NCI-H1417 treated with DMSO at 0.1 percent for 48 hours (cell line): ENCODE measurements around the gene ZNF211.

ENCODE experiments used
- DNase-seq: peaks from one replicate; lab custom pipeline; 2025; lab: John Stamatoyannopoulos, UW

ZNF211 gene

DNA sequence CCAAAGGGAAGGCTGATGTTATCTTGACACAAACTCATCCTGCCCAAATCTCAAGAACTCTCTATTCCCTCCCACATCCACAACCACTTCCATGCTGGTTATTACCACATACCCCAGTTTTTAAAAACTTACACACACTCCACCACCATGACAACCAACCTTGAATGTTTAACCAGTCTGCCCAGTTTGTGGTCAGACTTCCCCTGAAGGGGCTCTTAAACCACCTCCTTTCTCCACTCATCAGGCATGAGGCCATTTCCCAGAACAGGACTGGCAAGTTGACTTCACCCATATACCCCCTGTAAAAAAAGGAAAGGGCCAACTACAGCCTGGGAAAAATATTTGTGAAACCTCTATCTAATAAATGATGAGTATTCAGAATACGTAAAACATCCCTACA lies 23.4 kb downstream of the ZNF211 start:
- no peak for DNase-seq

DNA sequence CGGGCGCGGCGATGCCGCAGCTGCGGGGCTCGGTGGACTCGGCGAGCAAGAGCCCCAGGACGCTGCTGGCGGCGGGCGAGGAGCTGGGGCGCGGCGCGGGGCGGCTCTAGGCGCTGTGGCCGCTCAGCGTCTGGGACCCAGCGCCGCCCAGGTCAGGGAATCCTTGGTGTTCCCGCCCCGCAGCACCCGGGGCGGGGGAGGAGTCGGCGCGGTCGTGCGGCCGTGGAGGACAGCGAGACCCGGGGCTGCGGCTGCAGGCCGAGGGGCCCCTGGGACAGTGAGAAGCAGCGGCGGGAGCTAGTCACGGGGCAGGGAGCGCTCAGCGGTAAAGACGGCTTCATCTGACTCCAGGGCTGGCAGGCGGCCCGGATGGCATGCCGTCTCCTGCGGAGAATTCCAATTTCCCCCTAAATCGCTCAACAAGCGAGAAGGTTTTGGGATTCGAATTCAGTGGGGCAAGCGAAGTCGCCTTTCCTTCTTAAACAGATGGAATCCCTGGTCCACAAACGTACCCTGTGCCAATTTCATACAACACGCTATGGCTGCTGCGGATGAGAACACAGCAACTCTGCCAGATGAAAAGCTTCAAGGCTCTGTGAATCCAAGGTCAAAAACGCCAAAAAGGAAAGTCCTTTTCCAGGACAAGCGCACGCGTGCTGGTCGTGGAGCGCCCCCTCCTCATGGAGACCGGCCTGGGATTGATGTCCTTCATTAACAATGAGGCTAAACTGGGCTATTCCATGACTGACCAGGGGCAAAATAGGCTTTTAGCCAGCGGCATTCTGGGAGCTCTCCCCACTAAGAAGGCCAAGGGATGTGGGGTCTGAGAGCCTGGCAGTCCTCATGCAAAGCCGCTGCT lies 31.5 kb downstream of the ZNF211 start:
- DNase-seq, result no peak

DNA sequence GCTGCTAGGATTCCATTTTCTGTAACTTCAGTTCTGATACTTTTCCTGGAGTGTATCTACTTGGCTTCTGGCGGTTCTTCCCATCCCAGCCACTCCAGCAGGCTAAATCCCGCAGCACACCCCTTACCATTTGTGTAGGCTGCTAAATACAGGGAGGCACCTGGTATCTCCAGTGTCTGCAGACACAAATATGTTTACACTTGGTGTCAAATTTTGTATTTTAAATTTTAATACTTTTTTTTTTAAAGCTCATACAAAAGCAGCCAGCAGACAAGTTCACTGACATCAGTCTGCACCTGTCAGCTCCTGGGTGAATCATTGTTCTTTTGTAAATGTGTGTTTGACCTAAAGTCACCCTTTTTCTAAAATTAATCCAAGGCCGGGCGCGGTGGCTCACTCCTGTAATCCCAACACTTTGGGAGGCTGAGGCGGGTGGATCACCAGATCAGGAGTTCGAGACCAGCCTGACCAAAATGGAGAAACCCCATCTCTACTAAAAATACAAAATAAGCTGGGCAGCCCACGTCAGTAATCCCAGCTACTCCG lies 32.4 kb downstream of the ZNF211 start:
- DNase-seq, result no peak

DNA sequence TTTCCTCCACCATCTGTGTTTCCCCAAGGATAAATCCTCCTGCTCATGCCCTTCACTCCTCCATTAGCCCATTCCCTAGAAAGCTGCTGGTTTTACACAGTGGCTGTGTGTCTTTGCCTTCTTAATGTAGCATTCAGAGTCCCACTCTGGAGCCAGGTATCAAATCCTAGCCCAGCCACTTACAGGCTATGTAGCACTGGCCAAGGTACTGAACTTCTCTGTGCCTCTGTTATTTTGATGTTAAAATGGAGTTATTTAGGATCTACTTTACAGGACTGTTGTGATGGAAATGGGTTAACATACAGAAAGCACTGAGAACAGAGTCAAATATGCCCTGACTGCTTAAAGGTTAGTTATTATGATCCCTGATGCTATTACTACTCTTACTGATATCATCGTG lies 34.3 kb downstream of the ZNF211 start:
- DNase-seq, result no peak

DNA sequence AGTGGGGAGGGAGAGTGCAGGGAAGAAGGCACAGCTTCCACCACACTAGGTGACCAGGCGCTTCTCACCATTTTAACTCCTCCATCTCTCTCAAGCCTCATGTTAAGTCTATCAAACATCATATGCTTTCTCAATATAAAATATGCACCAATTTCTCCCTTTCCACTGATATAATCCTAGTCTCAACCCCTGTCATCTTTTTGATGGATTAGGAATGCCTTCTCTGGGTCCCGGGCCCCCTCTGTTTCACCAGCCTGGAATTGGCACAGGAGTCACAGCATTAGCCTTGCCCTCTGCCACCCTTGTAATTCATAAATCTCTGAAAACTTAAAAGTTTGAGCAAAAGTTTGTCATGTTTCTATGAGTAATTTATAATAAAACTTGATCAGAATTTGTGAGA lies 35.7 kb downstream of the ZNF211 start, which contains the start of gene ZSCAN4:
Gene ZSCAN4, plus strand, starts transcription at position 301 of the 400 bp plus-strand sequence. CDS start 7,211 bp downstream, outside the sequence.
- no peak for DNase-seq

DNA sequence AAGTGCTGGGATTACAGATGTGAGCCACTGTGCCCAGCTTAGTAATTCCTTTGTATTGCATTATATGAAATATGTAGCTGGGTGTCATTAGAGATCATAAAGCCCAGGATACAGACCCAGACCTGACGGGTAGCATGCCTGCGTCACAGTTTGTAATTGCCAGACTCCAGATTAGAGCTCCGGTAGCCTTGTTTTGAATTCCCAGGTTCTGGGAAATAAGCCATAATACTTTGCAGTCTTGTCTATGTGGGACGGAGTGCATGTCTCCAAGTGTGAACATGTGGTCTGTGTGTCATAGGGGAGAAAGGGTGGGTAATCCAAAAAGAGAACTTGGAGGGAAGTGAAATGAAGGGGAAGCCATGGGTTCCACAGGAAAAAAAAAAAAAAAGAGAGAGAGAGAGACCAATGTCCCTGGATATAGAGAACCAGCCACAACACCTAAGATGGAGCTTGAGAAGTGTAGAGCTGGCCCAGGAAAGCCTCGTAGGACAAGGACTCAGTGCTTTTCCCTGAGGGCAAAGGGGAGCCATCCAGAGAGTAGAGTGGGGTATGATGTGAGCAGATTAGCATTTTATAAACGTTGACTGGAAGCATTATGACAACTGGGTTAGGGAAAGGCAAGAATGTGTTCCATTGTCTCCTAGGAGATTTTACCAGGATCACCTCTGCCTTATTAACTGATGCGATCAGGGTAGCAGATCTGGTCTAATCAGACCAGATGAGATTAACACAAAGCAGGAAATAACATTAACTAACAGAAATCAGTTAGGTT lies 38.3 kb downstream of the ZNF211 start:
- DNase-seq, result no peak

DNA sequence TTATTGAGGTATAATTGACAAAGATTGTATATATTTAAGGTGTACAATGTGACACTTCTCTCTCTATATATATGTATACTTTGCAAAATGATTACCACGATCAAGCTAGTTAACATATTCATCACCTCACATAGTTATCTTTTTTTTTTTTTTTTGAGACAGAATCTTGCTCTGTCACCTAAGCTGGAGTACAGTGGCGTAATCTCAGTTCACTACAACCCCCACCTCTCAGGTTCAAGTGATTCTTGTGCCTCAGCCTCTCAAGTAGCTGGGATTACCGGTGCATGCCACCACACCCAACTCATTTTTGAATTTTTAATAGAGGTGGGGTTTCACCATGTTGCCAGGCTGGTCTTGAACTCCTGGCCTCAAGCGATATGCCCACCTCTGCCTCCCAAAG lies 39.5 kb downstream of the ZNF211 start:
- DNase-seq, result no peak

DNA sequence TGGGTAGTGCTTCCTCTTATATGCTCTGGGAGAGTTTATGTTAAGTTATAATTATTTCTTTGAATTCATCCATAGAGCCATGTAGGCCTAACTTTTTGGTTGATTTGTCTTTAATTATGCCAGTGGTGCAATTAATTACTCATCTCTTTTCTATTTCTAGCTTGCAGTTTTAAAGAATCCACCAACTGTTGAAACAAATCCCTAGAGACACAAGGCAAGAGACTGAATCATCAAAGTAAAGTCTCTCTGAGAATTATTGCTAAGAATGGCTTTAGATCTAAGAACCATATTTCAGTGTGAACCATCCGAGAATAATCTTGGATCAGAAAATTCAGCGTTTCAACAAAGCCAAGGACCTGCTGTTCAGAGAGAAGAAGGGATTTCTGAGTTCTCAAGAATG lies 42.9 kb downstream of the ZNF211 start:
- no peak for DNase-seq

DNA sequence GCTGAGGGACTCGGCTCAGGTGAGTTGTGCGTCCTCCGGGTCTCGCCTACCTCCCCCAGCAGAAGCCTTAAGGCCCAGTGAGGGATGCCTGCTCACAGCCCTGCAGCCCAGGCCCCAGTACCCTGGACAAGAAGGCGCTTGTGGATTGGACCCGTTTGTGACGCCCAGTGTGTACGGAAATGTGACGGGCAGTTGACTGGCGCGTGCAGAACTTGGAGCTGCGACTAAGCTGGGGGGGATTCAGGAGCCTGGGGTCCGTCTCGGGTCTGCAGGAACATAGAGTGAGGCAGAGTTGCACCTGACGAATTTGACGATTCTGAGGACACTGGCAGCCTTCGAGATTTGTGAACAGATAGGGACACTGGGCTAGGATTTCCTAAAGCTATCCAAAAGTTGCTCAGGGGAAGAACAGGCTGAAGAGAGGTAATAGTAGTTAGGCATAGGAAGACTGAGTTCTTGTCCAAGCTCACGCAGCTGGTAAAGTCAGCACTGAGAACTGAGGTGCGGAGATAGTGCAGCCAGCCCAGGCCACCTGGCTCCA lies 49.3 kb downstream of the ZNF211 start:
- DNase-seq, result no peak

DNA sequence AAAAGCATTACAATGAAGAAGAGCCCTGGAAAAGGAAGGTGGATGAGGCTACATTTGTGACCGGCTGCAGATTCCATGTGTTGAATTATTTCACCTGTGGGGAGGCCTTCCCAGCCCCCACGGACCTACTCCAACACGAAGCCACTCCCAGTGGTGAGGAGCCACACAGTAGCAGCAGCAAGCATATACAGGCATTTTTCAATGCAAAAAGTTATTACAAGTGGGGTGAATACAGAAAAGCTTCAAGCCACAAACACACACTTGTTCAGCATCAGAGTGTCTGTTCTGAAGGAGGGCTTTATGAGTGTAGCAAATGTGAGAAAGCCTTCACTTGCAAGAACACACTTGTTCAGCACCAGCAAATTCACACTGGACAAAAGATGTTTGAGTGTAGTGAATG lies 53.8 kb downstream of the ZNF211 start:
- no peak for DNase-seq

DNA sequence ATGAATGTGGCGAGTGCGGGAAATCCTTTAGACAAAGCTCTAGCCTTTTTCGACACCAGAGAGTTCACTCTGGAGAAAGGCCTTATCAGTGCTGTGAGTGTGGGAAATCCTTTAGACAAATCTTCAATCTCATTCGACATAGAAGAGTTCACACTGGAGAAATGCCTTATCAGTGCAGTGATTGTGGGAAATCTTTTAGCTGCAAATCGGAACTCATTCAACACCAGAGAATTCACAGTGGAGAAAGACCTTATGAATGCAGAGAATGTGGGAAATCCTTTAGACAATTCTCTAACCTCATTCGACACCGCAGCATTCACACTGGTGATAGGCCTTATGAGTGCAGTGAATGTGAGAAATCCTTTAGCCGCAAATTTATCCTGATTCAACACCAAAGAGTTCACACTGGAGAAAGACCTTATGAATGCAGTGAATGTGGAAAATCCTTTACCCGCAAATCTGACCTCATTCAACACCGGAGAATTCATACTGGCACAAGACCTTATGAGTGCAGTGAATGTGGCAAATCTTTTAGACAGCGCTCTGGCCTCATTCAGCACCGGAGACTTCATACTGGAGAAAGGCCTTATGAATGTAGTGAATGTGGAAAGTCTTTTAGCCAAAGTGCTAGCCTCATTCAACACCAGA lies 54.5 kb downstream of the ZNF211 start:
- DNase-seq, result no peak

DNA sequence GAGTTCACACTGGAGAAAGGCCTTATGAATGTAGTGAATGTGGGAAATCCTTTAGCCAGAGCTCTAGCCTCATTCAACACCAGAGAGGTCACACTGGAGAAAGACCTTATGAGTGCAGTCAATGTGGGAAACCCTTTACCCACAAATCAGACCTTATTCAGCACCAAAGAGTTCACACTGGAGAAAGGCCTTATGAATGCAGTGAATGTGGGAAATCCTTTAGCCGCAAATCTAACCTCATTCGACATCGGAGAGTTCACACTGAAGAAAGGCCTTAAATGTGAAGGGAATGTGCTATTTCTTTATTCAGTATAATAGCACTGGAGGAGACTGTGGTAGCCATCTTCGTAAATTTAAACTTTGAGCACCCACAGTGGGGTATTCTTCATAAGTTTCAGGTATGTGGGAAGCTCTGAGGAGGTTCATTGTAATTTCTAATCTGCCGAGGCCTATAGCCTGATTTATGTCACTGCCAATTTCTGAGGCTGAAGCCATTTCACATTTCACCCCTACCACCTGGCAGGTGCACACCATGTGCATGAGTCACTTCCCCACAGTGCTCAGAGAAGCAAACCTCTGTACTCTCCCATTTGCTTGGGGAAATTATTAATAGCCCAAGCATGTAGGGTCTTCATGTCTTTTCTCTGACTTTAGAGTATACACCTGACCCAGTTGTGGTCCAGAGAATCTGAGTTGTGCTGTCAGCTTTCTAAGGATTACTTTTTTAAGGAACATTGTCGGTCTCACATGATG lies 55.2 kb downstream of the ZNF211 start:
- DNase-seq, result no peak

DNA sequence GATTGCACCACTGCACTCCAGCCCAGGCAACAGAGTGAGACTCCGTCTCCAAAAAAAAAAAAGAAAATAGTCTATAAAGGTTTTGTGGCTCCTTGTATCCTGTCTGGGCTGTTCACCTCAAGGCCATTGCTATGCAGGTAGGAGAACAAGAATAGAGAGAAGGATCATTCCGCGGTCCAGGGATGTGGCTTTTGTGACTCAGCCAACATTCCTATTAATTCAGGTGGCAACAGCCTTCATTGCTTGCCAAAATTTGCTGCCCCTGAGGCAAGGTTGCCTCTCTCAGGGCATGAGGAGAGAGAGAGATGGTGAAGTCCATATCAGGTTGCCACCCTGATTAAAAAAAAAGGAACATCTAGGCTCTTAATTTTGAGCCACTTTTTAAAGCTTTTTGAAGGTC lies 56.8 kb downstream of the ZNF211 start:
- no peak for DNase-seq
